Mucosa of descending colon (tissue), 3 donors: ENCODE data around the gene LRRFIP2. TPM values are rescaled to one million over a fixed set of nuclear protein-coding genes. Genes with fewer than 3 reads are reported as not detected.

Experiments used
- ATAC-seq: fragments of 200-7000 bp; cut with Tn5 transposase; one replicate; pipeline ENCODE4 v1.9.1; 2020; ENCODE audit warnings: mild to moderate bottlenecking, moderate library complexity
- DNase-seq, 3 donors: peaks; one replicate each; pipeline ENCODE4 v3.0.0-alpha.2; 2020
- H3K36me3 ChIP-seq: fragments of 200-600 bp; one replicate; pipeline ENCODE4 v1.8.0; 2021; ENCODE audit warnings: low read depth, mild to moderate bottlenecking
- H3K4me1 ChIP-seq: fragments of 200-600 bp; one replicate; pipeline ENCODE4 v1.8.0; 2021; ENCODE audit warnings: low read depth, mild to moderate bottlenecking
- H3K4me3 ChIP-seq: fragments of 200-600 bp; one replicate; pipeline ENCODE4 v1.8.0; 2021; ENCODE audit warnings: mild to moderate bottlenecking
- H3K9me3 ChIP-seq: fragments of 200-600 bp; one replicate; pipeline ENCODE4 v1.8.0; 2021; ENCODE audit warnings: mild to moderate bottlenecking
- CTCF ChIP-seq: fragments of 200-600 bp; IDR thresholded peaks from one replicate; pipeline ENCODE4 v1.8.0; 2022; ENCODE audit warnings: antibody characterized with exemption, mild to moderate bottlenecking
- intact Hi-C, 2 donors: fragments of 100-400 bp; cut with DNase I in 1 of 2; cut with micrococcal nuclease in 1 of 2; formaldehyde crosslinking; loops; one replicate each; pipeline versions ENCODE4 v1.11.0 to v1.11.1; 2022; cut with DNase I, micrococcal nuclease
- total RNA-seq, 3 donors: library from RNA; stranded (reverse); fragmentation: NEBNext Ultra II Directional in 2 of 3; extraction: Animal tissue kit (Norgen Biotek cat#: 25700) in 2 of 3; gene quantifications; one replicate each; pipeline versions ENCODE4 v1.2.1 to v1.2.4, GENCODE V29; 2021 to 2023
- donor health status: DM: no; HTN: no; CAD: no; lungs with moderate emphysema.
- donor health status: DM: no; HTN: no; CAD: no.
- donor health status: DM: no; HTN: yes; CAD: no.

The LRRFIP2 gene
- total RNA-seq, 3 donors from 2014 or later = 89.9 to 136 (median 128) TPM

- no peak overlapping the region for H3K4me3 ChIP-seq
- H3K36me3 ChIP-seq = no peaks in the 10 kb centered on the region
- ATAC-seq (no peak), DNase-seq (no peak)
- intact Hi-C loops = no loop called here
- no peaks in the 10 kb centered on the region for H3K9me3 ChIP-seq
- H3K4me1 ChIP-seq = peaks cover 6% of the 10 kb centered on the region
- TF ChIP-seq CTCF = no peak
These were observed 66.5 kb downstream of the LRRFIP2 start for GRCh38 chr3:37107846-37108245.

GRCh38 chr3:37103103-37103808 lies 71.1 kb downstream of the LRRFIP2 start:
- H3K9me3 ChIP-seq = no peaks in the 10 kb centered on the region
- no peaks in the 10 kb centered on the region for H3K36me3 ChIP-seq
- no peak overlapping the region for H3K4me3 ChIP-seq
- ATAC-seq = no peak
- H3K4me1 ChIP-seq = peaks cover 6% of the 10 kb centered on the region
- no peak for TF ChIP-seq CTCF
- DNase-seq = peak in 1 of 3 donors; percentile 21
- intact Hi-C loops = no loop called here

GRCh38 chr3:37100411-37100810 lies 74.0 kb downstream of the LRRFIP2 start:
- no peak overlapping the region for H3K4me3 ChIP-seq
- intact Hi-C loops = no loop called here
- no peak for TF ChIP-seq CTCF
- ATAC-seq (no peak), DNase-seq (no peak)
- peaks cover 6% of the 10 kb centered on the region for H3K4me1 ChIP-seq
- H3K9me3 ChIP-seq = no peaks in the 10 kb centered on the region
- no peaks in the 10 kb centered on the region for H3K36me3 ChIP-seq

GRCh38 chr3:37099469-37099868 lies 74.9 kb downstream of the LRRFIP2 start:
- Histone ChIP-seq H3K36me3 (no peaks in the 10 kb centered on the region), H3K4me1 (peaks cover 6% of the 10 kb centered on the region), H3K9me3 (no peaks in the 10 kb centered on the region), H3K4me3 (no peak overlapping the region)
- intact Hi-C loops = no loop called here
- ATAC-seq (no peak), DNase-seq (no peak)
- no peak for TF ChIP-seq CTCF

GRCh38 chr3:37098884-37099283 lies 75.5 kb downstream of the LRRFIP2 start:
- Histone ChIP-seq H3K4me3 (no peak overlapping the region), H3K36me3 (no peaks in the 10 kb centered on the region), H3K9me3 (no peaks in the 10 kb centered on the region), H3K4me1 (peaks cover 6% of the 10 kb centered on the region)
- TF ChIP-seq CTCF = no peak
- ATAC-seq = no peak
- intact Hi-C loops = no loop called here
- DNase-seq = no peak

GRCh38 chr3:37097776-37098175 lies 76.6 kb downstream of the LRRFIP2 start:
- no peak for TF ChIP-seq CTCF
- ATAC-seq = no peak
- intact Hi-C loops = no loop called here
- no peak overlapping the region for H3K4me3 ChIP-seq
- no peaks in the 10 kb centered on the region for H3K9me3 ChIP-seq
- DNase-seq = no peak
- no peaks in the 10 kb centered on the region for H3K36me3 ChIP-seq
- no peaks in the 10 kb centered on the region for H3K4me1 ChIP-seq
